ENCODE measurements around the gene LOXHD1.

LOXHD1 gene

DNA sequence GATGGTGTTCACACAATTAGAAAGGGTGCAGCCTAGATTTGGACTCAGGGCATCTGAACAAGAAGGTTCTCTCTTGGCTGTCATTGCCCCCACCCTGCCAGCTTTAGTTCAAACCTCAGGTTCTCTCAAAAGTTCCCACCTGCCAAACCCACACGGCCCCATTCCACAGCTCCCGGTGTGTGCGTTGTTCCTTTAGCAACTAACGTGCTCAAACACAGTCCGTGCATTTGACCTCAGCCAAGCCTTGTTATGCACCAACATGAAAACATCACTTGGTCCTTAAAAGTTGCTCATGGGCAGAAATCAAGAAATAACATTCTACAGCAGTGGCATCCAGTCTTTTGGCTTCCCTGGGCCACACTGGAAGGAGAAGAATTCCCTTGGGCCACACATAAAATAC is 32.0 kb downstream of the LOXHD1 start:
- DNase-seq (ENCODE audit: low spot score), result no peak

DNA sequence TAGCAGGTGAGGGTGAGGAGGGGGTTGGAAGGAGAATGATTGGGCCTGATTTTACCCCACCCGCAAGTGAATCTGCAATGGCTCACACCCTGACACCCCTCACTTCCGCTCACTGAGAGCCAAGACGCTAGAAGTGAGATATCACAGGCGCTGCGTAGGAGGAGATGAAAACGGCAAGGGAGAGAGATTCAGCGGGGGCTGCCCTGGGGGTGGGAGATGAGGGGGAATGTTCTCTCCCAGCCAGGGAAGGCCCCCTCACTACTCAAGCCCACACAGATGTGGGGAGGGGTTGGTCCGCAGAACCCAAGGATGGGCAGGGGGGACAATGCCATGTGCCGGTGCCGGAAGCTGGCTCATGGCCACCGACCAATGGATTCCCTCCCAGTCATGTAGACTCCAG is 32.9 kb downstream of the LOXHD1 start:
- no peak for DNase-seq (ENCODE audit: low spot score)

DNA sequence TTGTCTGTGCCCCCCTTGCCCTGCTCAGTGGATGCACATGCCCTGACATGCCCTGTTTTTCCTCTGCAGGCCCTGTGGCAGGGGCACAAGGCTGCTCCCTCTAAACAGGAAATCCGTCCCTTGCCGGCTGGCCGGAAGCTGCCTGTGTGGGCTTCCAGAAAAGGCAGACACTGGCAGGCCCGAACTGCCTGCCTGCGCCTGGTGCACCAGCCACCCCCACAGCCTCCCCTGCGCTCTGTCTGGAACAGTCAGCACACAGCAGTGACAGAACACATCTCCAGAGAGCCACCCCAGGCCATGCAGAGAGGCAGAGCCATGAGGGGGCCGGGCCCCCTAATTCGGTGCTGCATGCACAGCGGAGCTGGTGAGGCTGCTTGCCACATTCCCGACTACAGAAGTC is 33.5 kb downstream of the LOXHD1 start:
- no peak for DNase-seq (ENCODE audit: low spot score)

DNA sequence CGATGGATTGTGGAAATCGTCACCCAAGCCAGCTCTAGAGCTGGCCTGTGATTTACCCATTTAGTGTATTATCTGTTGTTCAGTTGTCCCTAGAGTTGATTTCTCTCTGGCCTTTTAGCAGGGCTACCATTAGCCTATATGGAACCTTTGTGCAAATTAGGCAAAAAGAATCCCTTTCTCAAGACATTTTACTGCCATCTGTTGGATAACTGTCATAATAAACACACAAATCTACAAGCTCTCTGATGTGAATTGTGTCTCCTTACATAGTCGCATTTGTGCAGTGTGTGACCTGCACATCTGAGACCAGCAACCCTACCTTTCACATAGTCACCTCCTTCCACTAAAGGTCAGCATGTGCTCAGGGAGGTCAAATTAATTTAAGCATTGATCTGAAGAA is 34.0 kb downstream of the LOXHD1 start:
- peak; percentile 44 for DNase-seq (ENCODE audit: low spot score)

DNA sequence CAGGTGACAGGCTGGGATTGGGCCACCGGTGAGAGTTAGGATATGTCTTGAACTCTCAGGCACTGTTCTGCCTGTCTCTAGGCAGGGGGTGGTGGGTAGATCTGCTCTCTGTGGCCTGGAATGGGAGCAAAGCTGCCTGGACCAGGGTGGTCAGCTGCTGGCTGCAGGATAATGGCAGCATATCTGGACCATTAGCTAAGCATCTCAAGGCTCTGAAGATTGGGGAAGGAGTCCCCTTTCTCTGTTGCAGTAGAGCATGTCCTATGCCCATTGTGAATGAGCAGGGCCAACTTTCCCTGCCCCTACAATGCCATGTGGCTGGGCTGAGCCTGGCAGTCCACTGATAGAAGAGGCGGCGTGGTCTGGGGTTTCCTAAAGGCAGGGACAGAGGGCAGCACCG is 34.6 kb downstream of the LOXHD1 start:
- DNase-seq (ENCODE audit: low spot score), result no peak

DNA sequence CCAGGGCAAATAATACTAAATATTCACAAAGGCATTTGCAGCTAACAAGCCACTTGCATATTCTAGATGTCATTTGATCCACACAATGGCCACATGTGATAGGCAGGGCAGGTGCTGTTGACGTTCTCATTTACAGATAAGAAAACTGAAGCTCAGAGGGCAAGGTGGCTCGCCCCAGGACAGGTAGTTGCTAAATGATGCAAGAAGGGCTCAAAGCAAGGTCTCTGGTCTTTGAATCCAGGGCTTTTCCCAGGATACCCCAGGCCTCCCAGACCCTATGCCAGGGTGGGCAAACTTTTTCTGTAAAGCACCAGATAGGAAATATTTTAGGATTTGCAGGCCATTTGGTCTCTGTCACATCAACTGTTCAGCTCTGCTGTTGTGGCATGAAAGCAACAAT is 35.1 kb downstream of the LOXHD1 start:
- DNase-seq (ENCODE audit: low spot score), result no peak

DNA sequence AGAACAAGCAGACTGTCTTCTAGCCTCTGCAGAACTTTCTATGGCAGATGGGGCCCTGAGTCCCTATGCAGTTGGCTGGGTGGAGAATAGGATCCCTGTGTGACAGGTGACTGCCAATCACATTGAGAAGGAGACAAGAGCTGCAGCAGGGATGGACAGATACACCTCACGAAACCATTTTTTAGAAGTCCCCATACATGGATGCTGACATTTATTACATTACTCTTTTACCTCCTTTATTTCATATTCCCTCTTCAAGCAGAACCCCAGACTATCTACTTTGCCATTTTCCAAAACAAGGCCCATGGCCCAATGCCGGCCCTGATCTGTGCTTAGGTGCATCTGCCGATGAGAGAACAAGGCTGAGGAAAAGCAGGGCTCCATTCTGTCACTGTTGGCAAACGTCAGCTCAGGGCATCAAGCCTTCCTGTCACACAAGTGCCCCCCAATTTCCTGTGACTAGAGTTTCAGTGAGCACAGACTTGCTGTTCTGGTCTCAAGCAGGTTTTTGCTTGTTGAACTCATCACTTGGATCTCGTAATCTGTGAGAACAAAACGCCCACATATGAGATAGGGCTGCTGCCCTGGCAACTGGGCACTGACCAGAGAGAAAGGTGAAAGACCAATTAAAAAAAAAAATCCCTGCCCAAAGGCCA is 35.8 kb downstream of the LOXHD1 start:
- no peak for DNase-seq (ENCODE audit: low spot score)

DNA sequence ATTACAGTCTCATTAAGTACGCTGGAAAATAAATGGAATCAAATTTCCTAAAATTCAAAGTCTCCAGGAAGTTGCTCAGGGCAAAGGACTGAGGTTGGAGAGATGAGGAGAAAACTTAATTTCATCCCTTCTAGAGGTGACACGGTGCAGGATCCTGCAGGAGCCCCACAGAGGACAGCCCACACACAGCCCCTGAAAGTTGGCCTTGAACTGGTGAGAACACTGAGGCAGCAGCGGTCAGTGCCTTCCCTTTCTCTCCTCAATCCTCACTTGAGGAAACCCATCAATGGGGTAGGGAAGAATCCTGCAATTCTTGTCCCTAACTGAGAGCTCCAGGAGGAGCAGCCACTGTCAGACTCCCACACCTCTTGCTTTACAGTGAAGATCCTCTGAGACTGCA is 37.5 kb downstream of the LOXHD1 start:
- DNase-seq (ENCODE audit: low spot score), result no peak

DNA sequence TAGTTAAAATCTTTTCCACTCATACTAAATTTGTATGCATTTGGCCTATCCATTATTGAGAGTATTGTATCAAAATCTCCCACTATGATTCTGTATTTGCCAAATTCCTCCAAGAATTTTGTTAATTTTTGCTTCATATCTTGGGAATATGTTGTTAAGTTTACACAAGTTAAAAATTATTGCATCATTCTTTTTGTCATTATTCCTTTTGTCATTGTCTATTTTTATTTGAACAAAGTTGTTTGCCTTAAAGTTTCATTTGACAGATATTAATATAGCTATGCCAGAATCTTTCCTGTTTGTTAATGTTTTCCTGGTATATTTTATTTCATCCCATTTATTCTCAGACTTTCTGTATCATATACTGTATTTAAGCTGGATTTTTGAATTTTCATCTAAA is 41.3 kb downstream of the LOXHD1 start:
- no peak for DNase-seq (ENCODE audit: low spot score)

DNA sequence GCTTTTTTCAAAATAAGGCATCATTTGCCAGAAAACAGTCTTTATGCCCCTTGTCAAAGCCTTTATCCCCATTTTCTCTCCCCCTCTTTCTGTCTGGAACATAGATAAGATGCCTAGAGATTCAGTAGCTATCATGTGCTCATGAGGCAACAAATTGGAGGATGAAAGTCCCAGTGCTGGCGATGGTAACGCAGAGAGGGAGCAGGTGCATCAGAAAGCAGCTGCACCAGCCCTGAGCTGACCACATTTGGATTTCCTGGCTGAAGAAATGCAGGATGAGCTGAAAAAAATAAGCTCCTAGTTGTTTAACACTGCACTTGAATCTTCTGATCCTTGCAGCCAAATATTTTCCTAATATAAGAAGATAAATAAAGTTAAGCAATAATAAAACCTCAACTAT is 48.0 kb downstream of the LOXHD1 start:
- no peak for DNase-seq (ENCODE audit: low spot score)

DNA sequence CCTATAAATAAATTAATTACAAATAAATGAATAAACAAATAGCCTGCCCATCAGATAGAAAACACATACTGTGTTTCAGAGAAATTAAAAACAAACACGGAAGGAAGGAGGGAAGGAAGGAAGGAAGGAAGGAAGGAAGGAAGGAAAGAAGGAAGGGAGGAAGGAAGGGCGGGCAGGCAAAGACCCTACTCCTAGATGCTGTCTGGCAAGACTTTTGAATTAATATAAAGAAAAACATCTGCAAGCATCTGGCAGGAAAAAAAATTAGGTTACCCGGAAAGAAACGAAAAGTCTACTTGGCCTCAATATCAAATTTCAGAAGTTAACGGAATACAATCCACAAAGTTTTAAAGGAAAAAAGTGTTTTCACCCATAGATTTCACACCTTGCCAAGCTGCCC is 49.1 kb downstream of the LOXHD1 start:
- DNase-seq (ENCODE audit: low spot score), result no peak

DNA sequence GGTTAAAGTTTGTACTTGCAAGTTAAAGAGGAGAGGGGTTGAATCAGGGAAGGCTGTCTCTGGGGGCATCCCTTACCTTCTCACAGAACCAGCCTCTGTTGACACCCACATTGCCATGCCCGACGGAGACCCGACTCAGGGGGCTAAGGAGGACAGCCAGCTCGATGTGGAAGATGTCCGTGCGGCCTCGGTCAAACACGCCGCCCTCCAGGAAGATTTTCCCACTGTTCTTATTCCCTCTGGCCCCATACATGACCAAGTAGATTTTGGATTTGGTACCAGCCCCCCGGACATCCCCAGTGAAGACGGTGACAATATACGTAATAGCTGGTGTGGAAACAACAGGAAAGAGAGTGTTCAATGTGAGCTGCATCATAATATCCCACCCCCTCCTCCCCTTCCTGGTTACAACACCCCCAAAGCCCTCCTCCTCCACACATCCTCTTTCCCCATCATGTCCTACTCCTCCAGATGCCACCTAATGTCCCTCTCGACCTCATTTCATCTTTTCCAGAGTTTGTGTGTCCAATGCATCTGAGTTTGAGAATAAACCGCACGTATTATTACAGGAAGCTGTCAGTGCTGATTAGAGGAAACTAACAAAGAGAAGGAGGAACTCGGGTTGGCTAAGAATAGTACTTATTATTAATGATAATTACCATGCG is 55.7 kb downstream of the LOXHD1 start:
- DNase-seq (ENCODE audit: low spot score), result no peak

DNA sequence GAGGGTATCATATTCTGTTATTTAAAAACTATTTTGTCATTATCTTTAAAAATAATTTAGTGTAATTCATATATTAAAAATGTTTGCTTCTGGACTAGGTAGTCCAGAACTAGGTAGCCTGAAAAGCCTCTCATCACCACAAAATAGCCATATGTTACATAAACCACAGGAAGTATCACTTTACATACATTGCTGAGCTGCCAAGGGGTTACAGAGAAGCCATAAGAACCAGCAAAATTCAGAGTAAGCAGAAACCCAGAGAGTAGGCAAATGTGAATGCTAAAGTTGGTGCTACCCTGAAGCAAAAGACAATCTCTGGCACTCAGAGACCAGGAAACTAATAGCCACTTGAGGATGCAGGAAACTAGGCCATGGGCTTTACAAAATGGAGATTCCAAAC is 60.9 kb downstream of the LOXHD1 start:
- DNase-seq (ENCODE audit: low spot score), result no peak

DNA sequence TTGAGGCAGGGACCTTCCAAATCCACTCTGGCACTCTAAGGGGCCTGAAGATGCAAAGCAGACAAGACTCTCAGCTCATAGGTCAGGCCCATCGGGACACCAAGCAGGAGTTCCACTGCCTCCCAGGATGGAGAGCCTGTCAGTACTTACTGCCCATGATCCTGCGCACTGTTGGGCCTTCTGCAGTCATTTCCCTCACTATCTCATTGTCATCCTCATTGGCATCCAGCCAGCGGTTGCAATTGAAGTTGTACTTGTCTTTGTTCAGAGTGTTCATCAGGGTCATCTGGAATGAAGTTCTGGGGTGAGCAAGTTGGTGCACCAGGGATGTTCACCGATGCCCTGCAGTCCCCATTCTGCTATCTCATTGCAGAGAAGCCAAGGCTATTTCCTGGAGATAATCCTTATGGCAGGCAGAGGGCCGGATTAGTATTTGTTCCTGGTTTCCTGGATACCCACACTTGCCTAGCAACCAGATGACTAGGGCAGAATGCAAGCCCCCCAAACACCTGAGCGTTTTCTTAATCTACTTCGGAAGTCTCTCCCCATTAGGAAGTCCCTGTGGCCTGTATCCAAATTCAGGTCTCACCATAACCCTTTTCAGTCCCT is 65.1 kb downstream of the LOXHD1 start:
- DNase-seq (ENCODE audit: low spot score), result no peak

DNA sequence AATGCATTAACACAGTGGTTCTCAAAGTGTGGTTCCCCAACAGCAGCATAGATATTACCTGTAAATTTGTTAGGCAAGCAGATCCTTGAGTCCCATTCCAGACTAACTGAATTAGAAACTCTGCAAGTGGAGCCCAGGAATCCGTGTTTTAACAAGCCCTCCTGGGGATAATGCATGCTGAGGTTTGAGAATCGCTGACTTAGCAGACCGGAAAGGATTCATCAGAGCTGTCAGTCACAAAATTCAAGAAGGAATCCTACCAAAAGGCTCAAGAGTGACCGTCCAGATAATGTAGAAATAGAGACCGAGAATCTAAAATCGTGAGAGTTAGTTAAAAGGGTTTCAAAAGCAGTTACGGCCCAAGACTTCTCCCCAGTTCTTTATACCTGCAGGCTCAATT is 66.9 kb downstream of the LOXHD1 start:
- DNase-seq (ENCODE audit: low spot score), result no peak

DNA sequence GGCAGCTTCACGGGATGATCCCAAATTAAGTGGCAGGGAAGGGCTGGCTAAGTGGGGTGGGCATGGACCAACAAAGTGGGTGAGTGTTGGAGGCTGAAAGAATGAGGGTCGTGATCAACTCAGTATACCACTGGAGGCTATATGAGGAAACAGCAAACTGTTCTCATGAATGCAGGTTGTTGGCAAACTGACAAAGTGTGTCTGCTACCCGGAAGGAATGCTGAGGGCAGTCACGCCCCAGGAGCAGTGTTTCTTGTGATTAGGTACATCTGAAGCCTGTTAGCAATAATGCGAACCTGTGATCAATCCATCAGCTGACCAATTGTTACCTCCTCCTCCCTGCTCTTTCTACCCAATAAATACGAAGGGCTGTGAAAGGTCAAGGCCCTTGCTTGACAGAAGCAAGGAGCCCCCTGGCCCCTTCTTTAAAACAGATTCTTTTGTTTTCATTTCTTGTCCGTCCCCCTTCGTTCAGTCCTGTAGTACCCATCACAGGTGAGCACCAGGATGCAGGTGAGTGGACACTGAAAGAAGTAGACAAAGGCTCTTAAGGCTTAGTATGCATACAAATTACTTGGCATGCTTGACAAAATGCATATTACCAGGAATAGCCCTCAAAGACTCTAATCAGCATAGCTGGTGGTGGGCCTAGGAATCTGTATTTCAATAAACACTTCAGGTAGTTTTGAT is 67.9 kb downstream of the LOXHD1 start:
- no peak for DNase-seq (ENCODE audit: low spot score)

DNA sequence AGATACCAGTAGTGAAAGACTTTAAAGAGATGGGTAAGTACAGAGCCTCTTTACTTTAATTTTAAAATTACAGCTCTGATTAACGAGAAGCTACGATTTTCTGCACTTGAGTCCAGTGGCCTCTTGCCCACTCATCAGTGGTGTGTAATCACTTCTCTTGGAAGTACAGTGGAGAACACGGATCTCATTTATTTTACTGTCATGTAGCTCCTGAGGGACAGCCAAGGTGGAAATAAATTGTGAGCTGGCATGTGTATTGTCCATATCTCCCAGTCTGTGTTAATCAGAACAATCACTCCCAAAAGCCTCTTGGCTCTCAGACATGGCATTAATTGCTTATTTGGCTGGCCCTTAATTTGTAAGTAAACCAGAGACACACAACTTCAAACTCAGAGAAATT is 69.4 kb downstream of the LOXHD1 start:
- DNase-seq (ENCODE audit: low spot score), result no peak

DNA sequence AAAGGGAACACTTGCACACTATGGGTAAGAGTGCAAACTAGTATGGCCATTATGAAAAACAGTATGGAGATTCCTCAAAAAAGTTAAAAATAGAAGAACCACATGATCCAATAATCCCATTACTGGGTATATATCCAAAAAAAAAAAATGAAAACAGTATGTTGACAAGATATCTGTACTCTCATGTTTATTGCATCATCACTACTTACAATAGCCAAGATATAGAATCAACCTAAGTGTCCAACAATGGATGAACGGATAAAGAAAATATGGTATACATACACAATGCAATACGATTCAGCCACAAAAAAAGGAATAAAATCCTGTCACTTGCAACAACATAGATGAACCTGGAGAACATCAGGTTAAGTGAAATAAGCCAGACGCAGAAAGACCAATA is 73.3 kb downstream of the LOXHD1 start:
- no peak for DNase-seq (ENCODE audit: low spot score)

DNA sequence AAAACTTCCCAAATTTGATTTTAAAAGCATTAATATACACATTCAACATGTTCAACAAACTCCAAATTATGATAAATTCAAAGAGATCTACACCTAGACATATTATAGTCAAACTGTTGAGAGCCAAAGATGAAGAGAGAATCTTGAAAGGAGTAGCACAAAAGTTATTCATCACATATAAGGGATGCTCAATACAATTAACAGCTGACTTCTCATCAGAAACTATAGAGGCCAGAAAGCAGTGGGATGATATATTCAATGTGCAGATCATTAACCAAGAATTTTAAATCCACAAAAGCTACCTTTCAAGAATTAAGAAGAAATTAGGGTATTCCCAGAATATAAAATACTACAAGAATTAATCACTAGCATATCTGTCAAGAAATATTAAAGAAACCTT is 75.4 kb downstream of the LOXHD1 start:
- DNase-seq (ENCODE audit: low spot score), result no peak

DNA sequence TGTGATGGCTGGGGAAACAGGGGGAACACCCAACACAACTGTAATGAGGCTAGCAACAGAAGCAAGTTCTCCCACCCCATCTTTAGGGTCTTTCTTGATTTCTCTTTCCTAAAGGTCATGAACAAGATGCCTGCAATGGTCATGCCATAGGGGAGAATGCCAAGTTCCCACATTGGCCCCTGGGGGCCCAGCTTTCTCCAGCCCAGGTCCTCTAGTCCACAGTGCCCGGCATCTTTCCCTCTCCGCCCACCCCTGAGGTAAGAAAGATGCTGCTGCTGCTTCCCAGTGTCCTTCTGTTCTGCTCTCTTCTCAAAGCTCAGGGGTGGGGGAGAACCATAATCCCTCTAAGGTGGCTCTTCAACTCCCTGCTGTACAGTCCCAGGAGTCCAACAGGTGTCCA is 78.0 kb downstream of the LOXHD1 start:
- no peak for DNase-seq (ENCODE audit: low spot score)

DNA sequence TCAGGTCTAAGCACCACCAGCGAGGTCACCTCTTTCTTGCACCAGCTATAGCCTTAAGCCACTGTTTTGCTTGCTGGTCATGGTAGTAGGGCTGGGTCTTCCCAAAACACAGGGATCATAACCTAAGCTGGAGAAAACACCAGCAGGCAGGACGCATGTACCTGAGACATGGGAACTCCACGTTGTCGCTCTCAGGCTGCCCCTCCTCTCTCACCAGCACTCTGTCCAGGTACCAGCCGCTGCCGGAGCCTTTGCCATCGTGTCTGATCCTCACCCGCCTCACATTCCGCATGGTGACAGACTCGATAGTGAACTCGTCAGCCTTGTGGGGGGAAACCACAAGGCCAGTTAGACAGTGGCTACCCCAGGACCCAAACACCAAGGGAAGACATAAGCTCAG is 79.5 kb downstream of the LOXHD1 start:
- DNase-seq (ENCODE audit: low spot score), result no peak

DNA sequence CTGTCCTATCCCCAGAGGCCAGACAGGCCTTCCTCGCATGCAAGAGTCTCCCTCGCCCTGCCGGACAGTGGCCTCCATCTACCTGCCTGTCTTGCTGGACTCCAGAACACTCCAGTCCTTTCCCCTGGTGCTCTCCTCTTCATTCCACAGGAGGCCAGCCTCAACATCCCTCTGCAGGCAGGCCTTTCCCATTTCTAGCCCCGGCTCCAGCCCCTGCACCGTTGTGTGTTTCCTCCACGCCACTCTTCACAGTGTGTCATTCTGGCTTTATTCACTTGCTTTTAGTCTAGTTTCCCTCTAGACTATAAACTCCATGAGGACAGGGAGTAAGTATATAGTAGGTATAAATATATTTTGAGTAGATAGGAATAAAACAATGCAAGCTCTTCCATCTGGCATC is 81.2 kb downstream of the LOXHD1 start:
- DNase-seq (ENCODE audit: low spot score), result no peak

DNA sequence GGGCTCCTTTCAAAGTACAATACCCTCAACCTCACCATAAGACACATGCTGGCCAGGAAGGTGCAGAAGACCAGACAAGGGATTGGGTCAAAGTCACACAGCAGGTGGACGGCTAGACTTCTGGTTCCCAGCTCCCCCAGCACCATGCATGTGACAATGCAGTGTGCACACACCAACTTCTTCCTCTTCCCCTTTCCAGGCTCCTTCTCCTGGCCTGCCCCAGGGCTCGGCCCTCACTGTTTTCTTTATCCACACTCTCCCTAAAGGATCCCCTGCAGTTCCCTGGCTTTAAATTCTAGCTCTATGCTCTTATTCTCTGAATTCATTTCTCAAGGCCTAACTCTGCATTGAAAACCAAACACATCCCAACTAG is 82.3 kb downstream of the LOXHD1 start:
- no peak for DNase-seq (ENCODE audit: low spot score)
